A673 (cell line): ENCODE results near the gene IGSF21.

Experiments used
- CTCF ChIP-seq: fragments of 300-800, 200-600 bp; sonication (generic); conservative IDR thresholded peaks from 2 replicates; pipeline ENCODE4 v1.5.1; 2017; ENCODE audit warnings: low read depth, mild to moderate bottlenecking, antibody characterized with exemption, low read length, moderate library complexity, mixed read lengths
- EZH2 ChIP-seq: fragments of 200-600 bp; sonication (generic); IDR thresholded peaks from 2 replicates; pipeline ENCODE4 v1.6.1; 2017; ENCODE audit warnings: borderline replicate concordance, low read depth, mild to moderate bottlenecking, mixed read lengths, antibody characterized with exemption, low read length; ENCODE audit not compliant: poor library complexity, severe bottlenecking

DNA sequence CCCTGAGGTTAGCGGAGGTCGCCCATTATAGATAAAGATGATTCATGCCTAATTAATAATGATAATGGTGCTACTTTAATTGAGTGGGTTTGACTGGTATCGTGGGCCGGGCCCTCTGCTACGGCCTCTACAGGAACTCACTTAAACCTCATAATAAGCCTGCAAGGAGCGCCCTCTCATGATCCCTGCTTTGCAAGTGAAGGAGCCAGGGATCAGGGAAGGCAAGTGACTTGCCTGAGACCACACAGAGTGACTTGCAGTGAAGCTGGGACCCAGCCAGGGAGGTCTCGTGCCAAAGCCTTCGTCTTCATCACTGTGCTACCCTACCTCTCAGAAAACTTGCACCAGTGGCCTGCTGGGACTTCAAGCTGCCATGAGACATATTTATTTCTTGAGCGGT is 206.8 kb downstream of the IGSF21 start:
- TF ChIP-seq CTCF (no peak), EZH2 (no peak)
